IMR-90 (cell line): ENCODE measurements around the gene TDRD12. TPM values are rescaled to one million over a fixed set of nuclear protein-coding genes. Genes with fewer than 3 reads are reported as not detected.

ENCODE experiments used
- ATAC-seq: fragments of 200-7000 bp; cut with Tn5 transposase; 2 replicates; pipeline ENCODE4 v1.9.1; 2020; ENCODE audit warnings: low read depth, mild to moderate bottlenecking, moderate library complexity
- BruUV-seq: library from RNA; stranded (reverse); fragments of 400-500 nt; replicated peaks from 2 replicates; lab custom pipeline; 2021; lab: Mats Ljungman, UMichigan
- CTCF ChIA-PET: fragments of 300-600 bp; formaldehyde crosslinking; extraction: SDS; loops from one replicate; lab custom pipeline; 2021; ENCODE audit warnings: antibody characterized with exemption; lab: Yijun Ruan, JAX
- POLR2A ChIA-PET: fragments of 300-600 bp; sonication (Branson Sonifier 250); formaldehyde crosslinking; loops from one replicate; lab custom pipeline; 2022; ENCODE audit warnings: antibody characterized with exemption; ENCODE audit not compliant: unreplicated experiment; lab: Charles Lee
- DNase-seq: peaks from one replicate; pipeline ENCODE4 v3.0.0; 2013
- H2AFZ ChIP-seq: replicated peaks from 2 replicates; pipeline ENCODE3; 2013; ENCODE audit warnings: low read length, mild to moderate bottlenecking; ENCODE audit not compliant: poor library complexity
- H2AK5ac ChIP-seq: 2 replicates; pipeline ENCODE4 v1.6.1; 2013; ENCODE audit warnings: low read depth, low read length, inconsistent platforms
- H2AK9ac ChIP-seq: replicated peaks from 2 replicates; pipeline ENCODE3; 2013; ENCODE audit warnings: mild to moderate bottlenecking, low read depth, low read length, moderate library complexity; ENCODE audit not compliant: poor library complexity
- H2BK120ac ChIP-seq: 2 replicates; pipeline ENCODE4 v1.6.1; 2013; ENCODE audit warnings: low read depth, low read length, inconsistent platforms
- H2BK15ac ChIP-seq: 3 replicates; pipeline ENCODE4 v1.6.1; 2013; ENCODE audit warnings: low read depth, low read length, inconsistent platforms
- H2BK20ac ChIP-seq: 2 replicates; pipeline ENCODE4 v1.6.1; 2013; ENCODE audit warnings: low read depth, mild to moderate bottlenecking, inconsistent platforms, low read length, moderate library complexity
- H2BK5ac ChIP-seq: 2 replicates; pipeline ENCODE4 v1.6.1; 2013; ENCODE audit warnings: mild to moderate bottlenecking, low read depth, low read length, inconsistent platforms; ENCODE audit not compliant: poor library complexity, severe bottlenecking
- H3K14ac ChIP-seq: replicated peaks from 2 replicates; pipeline ENCODE4 v1.6.1; 2013; ENCODE audit warnings: low read depth, low read length, inconsistent platforms
- H3K18ac ChIP-seq: 2 replicates; pipeline ENCODE4 v1.6.1; 2013; ENCODE audit warnings: low read depth, low read length, control low read depth
- H3K23ac ChIP-seq: 2 replicates; pipeline ENCODE4 v1.6.1; 2013; ENCODE audit warnings: low read depth, low read length, inconsistent platforms
- H3K27ac ChIP-seq: 2 replicates; pipeline ENCODE4 v1.5.1; 2013; ENCODE audit warnings: mild to moderate bottlenecking, control low read depth, low read length; ENCODE audit not compliant: insufficient read depth
- H3K27me3 ChIP-seq: 2 replicates; pipeline ENCODE4 v1.6.1; 2013; ENCODE audit warnings: low read length; ENCODE audit not compliant: control insufficient read depth, insufficient read depth
- H3K36me3 ChIP-seq: 2 replicates; pipeline ENCODE4 v1.6.1; 2013; ENCODE audit warnings: low read length, mixed read lengths; ENCODE audit not compliant: control insufficient read depth, insufficient read depth
- H3K4ac ChIP-seq: 2 replicates; pipeline ENCODE4 v1.6.1; 2013; ENCODE audit warnings: low read depth, low read length, inconsistent platforms
- H3K4me1 ChIP-seq: 2 replicates; pipeline ENCODE4 v1.6.1; 2013; ENCODE audit warnings: low read length, mixed read lengths; ENCODE audit not compliant: control insufficient read depth, insufficient read depth
- H3K4me2 ChIP-seq: 2 replicates; pipeline ENCODE4 v1.6.1; 2013; ENCODE audit warnings: low read depth, mild to moderate bottlenecking, control low read depth, low read length, moderate library complexity
- H3K4me3 ChIP-seq: 2 replicates; pipeline ENCODE4 v1.5.1; 2013; ENCODE audit warnings: low read depth, mild to moderate bottlenecking, control low read depth, low read length, moderate library complexity; ENCODE audit not compliant: insufficient read depth
- H3K56ac ChIP-seq: 2 replicates; pipeline ENCODE4 v1.6.1; 2013; ENCODE audit warnings: low read length, inconsistent platforms; ENCODE audit not compliant: insufficient read depth; ENCODE audit errors: extremely low read depth
- H3K79me1 ChIP-seq, 2 experiments: 2 replicates each; pipeline ENCODE4 v1.6.1; 2013; ENCODE audit warnings: low read length in 2 of 2, inconsistent platforms in 1 of 2, low read depth in 1 of 2
- H3K9ac ChIP-seq: 2 replicates; pipeline ENCODE4 v1.6.1; 2013; ENCODE audit warnings: low read depth, low read length, control low read depth
- H3K9me1 ChIP-seq: 2 replicates; pipeline ENCODE4 v1.6.1; 2013; ENCODE audit warnings: low read length, inconsistent platforms; ENCODE audit not compliant: insufficient read depth
- H3K9me3 ChIP-seq: 2 replicates; pipeline ENCODE4 v1.6.1; 2013; ENCODE audit warnings: low read length; ENCODE audit not compliant: control insufficient read depth, insufficient read depth
- H4K20me1 ChIP-seq: 2 replicates; pipeline ENCODE4 v1.6.1; 2013; ENCODE audit warnings: low read length, inconsistent platforms; ENCODE audit not compliant: insufficient read depth
- H4K5ac ChIP-seq: 2 replicates; pipeline ENCODE4 v1.6.1; 2013; ENCODE audit warnings: mild to moderate bottlenecking, low read depth, low read length, control low read depth
- H4K8ac ChIP-seq, 2 experiments: 2 replicates each; pipeline ENCODE4 v1.6.1; 2013; ENCODE audit warnings: low read depth in 2 of 2, low read length in 2 of 2, control low read depth in 1 of 2, inconsistent platforms in 1 of 2
- H4K91ac ChIP-seq: 2 replicates; pipeline ENCODE4 v1.6.1; 2013; ENCODE audit warnings: low read depth, low read length, inconsistent platforms; ENCODE audit not compliant: insufficient read depth
- FOS ChIP-seq: fragments of 150-350 bp; IDR thresholded peaks from 2 replicates; pipeline ENCODE4 v1.6.1; 2016; ENCODE audit warnings: low read depth, low read length
- WGBS, 2 experiments: methylation state at CpG; one replicate each; pipeline versions ENCODE4 v1.1.5 to v1.1.7; 2013; ENCODE audit warnings: missing lambda C conversion rate in 2 of 2; ENCODE audit not compliant: insufficient read length in 1 of 2; ENCODE audit errors: extremely low coverage in 2 of 2; 5-methylcytosine and 5-hydroxymethylcytosine counted together
- dilution Hi-C: fragments of 300-500 bp; cut with HindIII; formaldehyde crosslinking; loops from one replicate; pipeline ENCODE4 v1.14.3; 2018; ENCODE audit warnings: low sequenced_read_pairs; ENCODE audit not compliant: unreplicated experiment
- in situ Hi-C: fragments of 300-500 bp; cut with MboI; formaldehyde crosslinking; loops from 3 replicates; pipeline ENCODE4 v1.14.3; 2019; ENCODE audit warnings: low sequenced_read_pairs, inconsistent platforms, mixed read lengths
- intact Hi-C: fragments of 100-400 bp; cut with micrococcal nuclease; formaldehyde crosslinking; loops from 2 replicates; pipeline ENCODE4 v1.10.0; 2022
- polyA plus RNA-seq, 3 experiments: library from polyadenylated mRNA; depleted of rRNA; stranded (reverse); fragments of >200 nt; gene quantifications; 2 replicates each; pipeline ENCODE4 v1.2.3, GENCODE V29; 2012; ENCODE audit warnings: low replicate concordance in 1 of 3
- total RNA-seq: library from RNA; depleted of rRNA; stranded (reverse); fragments of >200 nt; gene quantifications from 2 replicates; pipeline ENCODE4 v1.2.3, GENCODE V29; 2012

The TDRD12 gene
- total and polyA plus RNA-seq, 2 of the 4 experiments (the other 2 are of a cell fraction) = under 0.01 to 0.07 TPM

DNA sequence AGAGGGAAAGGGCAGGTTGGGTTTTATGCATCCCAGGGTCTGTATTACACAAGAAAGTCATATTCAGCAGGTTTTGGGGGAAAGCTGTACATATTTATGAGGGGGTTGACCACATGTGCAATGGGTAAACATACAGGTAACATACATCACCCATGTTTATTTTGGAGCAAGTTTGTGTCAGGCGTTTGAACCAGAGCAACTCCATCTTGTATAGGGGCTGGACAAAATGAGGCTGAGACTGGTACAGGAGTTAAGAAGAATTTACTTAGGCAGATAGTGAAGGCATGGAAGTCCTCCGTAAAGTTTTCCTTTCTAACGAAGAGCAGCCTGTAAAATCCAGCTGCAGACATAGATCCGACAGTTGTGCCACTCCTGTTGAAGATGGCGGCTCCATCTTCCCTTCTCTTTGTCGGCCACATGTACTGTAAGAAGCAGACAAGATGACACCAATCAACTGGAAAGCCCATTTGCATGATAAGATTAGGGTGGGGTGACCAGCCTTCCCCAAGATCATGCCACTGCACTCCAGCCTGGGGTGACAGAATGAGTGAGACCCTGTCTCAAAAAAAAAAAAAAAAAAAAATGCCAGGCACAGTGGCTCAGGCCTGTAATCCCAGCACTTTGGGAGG lies 32.6 kb upstream of the TDRD12 start:
- no peak overlapping the region for H3K27ac ChIP-seq
- H2BK20ac ChIP-seq = no peak overlapping the region
- DNase-seq (no peak), ATAC-seq (no peak)
- no peak overlapping the region for H4K91ac ChIP-seq
- H3K4me3 ChIP-seq = no peak overlapping the region
- dilution Hi-C loops (no loop called here), in situ Hi-C loops (no loop called here), intact Hi-C loops (no loop called here)
- BruUV-seq = no TSS peak
- no peak overlapping the region for H2BK120ac ChIP-seq
- H3K27me3 ChIP-seq = 0 out of 2 replicates have a peak, but pooled peaks cover 3% of the 10 kb centered on the region
- no peak overlapping the region for H2BK15ac ChIP-seq
- no peaks in the 10 kb centered on the region for H4K20me1 ChIP-seq
- no peak overlapping the region for H2AK9ac ChIP-seq
- POLR2A ChIA-PET = no interaction called here
- H3K14ac ChIP-seq = no peak overlapping the region
- no peak for TF ChIP-seq FOS
- H2AK5ac ChIP-seq = no peak overlapping the region
- no peak overlapping the region for H4K5ac ChIP-seq
- H3K79me1 ChIP-seq = 0 out of 4 replicates have a peak, but pooled peaks cover 0 to 6% of the 10 kb centered on the region in 2 experiments
- WGBS, 2 experiments = 95% methylated on average over 3 of the region's 6 CpGs; no CpG with 5 or more reads in 1 of the 2 experiments
- no peak overlapping the region for H3K18ac ChIP-seq
- H3K9ac ChIP-seq = no peak overlapping the region
- no peaks in the 10 kb centered on the region; the same call in 1 of the 2 replicates for H3K9me1 ChIP-seq
- H3K4me1 ChIP-seq = 0 out of 2 replicates have a peak, but pooled peaks cover 2% of the 10 kb centered on the region
- H4K8ac ChIP-seq = no peak overlapping the region
- H3K4me2 ChIP-seq = no peak overlapping the region
- CTCF ChIA-PET = no interaction called here
- H3K36me3 ChIP-seq = no peaks in the 10 kb centered on the region
- H3K56ac ChIP-seq = no peak overlapping the region
- H3K23ac ChIP-seq = no peak overlapping the region
- H3K9me3 ChIP-seq = no peaks in the 10 kb centered on the region
- no peak overlapping the region for H3K4ac ChIP-seq
- no peak overlapping the region for H2BK5ac ChIP-seq
- no peak overlapping the region for H2AFZ ChIP-seq
